GM12865 (cell line): ENCODE results near the gene CHCHD6.

Experiments
- DNase-seq: peaks from one replicate; pipeline ENCODE4 v3.0.0; 2010; ENCODE audit warnings: low read depth
- H3K4me3 ChIP-seq: 2 replicates; pipeline ENCODE4 v1.5.1; 2011; ENCODE audit warnings: mild to moderate bottlenecking, low read depth, low read length, control low read depth
- TF ChIP-seq, protein P1 (sequence below): IDR thresholded peaks from 2 replicates; pipeline ENCODE4 v1.5.1; 2011; ENCODE audit warnings: low read length, control low read depth, low read depth, inconsistent platforms; ENCODE audit not compliant: insufficient read depth; ENCODE audit errors: missing control alignments

Gene CHCHD6

DNA sequence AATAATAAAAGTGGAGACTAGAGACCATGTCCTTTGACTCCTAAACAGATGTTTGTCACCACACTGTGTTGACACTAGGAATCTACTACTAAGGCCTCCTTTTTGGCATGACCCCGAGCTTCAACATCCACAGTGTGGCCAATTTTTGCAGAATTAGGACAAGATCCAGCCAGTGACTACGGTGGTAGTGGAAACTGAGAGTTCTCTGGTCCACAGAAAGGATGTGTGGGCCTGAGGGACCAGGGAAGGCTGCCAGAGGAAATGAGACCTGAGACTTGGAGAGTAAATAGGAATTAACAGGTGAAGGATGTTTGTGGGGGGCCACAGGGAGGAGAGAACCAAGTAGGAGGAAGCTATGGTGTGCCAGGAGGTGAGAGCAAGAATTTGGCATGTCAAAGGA, 122.7 kb downstream of the CHCHD6 start:
- H3K4me3 ChIP-seq: no peak overlapping the region
- TF ChIP-seq, protein P1, sequence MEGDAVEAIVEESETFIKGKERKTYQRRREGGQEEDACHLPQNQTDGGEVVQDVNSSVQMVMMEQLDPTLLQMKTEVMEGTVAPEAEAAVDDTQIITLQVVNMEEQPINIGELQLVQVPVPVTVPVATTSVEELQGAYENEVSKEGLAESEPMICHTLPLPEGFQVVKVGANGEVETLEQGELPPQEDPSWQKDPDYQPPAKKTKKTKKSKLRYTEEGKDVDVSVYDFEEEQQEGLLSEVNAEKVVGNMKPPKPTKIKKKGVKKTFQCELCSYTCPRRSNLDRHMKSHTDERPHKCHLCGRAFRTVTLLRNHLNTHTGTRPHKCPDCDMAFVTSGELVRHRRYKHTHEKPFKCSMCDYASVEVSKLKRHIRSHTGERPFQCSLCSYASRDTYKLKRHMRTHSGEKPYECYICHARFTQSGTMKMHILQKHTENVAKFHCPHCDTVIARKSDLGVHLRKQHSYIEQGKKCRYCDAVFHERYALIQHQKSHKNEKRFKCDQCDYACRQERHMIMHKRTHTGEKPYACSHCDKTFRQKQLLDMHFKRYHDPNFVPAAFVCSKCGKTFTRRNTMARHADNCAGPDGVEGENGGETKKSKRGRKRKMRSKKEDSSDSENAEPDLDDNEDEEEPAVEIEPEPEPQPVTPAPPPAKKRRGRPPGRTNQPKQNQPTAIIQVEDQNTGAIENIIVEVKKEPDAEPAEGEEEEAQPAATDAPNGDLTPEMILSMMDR: no peak

DNA sequence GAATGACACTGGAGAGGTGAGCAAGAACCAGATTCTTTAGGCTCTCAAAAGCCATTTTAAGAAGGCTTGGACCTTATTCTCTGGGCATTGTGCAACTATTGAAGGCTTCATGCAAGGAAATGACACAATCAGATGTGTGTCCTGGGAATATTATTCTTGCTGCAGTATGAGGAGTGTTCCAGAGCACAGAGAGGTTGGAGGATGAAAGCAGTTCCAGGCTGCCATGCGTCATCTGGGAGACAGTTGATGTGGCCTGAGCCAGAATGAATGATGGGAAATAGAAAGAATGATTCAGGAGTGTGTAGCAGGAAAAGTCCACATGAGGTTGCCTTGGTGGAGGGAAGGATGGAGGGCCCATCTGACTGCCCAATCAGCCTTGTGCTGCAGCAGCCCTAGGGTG, 123.1 kb downstream of the CHCHD6 start:
- TF ChIP-seq, protein P1: no peak
- no peak for DNase-seq
- no peak overlapping the region for H3K4me3 ChIP-seq

More for the DNA sequence above, 122.7 kb downstream of the CHCHD6 start:
- no peak for DNase-seq

DNA sequence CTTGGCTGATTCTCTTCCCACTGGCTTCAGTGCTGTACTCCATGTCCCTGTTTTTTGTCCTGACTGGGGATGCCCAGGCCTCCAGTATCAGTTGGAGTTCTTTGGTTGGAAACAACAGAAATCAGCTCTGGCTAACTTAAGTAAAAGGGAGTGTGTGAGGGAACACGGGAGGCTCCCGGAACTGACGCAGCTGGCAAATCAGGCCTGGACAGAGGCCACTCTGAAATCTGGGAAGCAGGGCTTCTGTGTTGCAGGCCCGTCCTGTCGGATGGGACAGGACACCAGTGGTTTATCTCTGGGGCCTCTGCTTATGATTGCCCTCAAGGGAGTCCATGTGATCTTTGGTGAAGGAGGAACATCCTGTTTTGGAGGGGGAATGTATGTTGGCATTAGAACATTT, 124.3 kb downstream of the CHCHD6 start:
- TF ChIP-seq, protein P1: no peak
- no peak for DNase-seq
- no peak overlapping the region for H3K4me3 ChIP-seq

DNA sequence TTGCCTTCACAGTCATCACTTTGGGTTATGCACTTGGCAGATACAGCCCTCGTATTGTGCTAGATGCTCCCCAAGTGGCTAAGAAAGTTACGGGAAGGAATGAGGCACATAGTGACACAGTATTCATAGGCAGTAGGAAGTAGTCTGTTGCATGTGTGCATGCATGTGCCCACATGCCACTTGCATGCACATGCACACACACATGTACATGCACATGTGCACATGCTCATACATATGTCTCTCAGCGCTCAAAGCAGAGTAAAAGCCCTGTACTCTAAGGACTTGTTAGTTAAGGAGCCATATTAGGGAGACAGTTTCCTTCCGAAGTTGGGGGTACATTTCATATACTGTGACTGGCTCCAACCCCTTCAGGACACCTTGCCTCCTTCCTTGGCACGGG, 128.9 kb downstream of the CHCHD6 start:
- TF ChIP-seq, protein P1: no peak
- H3K4me3 ChIP-seq: no peak overlapping the region
- DNase-seq: no peak

DNA sequence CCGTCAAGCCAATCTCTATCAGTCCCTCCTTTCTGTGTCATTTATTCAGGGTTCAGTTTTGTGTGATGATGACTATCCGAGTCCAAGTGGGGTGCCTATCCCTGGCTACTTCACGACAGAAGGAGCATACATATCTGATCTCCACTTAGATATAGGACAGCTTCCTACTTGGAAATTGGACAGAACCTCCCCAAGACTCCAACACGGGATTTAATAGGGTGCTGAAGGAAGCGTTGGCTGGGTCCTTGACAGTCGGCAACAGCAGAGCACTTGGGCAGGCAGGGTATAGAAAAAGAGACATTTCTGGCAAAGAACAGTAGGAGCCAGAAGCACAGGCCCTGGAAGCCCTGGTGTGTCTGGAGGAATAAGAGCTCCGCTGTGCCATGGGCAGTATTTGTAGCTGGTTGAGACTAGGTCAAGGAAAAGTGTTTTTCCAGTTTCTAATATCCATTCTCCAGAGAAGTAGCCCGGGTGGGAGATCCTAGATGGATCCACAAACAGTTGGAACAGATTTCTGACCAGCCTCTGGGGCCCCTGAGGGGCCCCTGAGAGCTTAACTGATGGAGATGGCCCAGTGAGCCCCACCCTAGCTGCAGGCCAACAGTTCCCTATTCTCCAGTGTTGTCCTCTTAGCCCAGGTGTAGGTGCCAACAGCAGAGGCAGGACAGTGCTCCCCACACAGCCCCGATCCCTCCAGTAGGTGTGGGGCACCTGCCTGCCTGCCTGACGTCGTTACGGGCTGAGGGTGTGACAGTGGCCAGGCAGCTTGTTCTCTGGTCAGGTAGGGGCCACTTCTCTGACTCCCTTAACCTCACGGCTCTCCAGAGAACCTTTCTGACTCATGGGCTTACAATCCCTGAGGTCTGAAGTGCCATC, 130.8 kb downstream of the CHCHD6 start:
- DNase-seq: no peak
- TF ChIP-seq, protein P1: no peak
- H3K4me3 ChIP-seq: no peak overlapping the region

DNA sequence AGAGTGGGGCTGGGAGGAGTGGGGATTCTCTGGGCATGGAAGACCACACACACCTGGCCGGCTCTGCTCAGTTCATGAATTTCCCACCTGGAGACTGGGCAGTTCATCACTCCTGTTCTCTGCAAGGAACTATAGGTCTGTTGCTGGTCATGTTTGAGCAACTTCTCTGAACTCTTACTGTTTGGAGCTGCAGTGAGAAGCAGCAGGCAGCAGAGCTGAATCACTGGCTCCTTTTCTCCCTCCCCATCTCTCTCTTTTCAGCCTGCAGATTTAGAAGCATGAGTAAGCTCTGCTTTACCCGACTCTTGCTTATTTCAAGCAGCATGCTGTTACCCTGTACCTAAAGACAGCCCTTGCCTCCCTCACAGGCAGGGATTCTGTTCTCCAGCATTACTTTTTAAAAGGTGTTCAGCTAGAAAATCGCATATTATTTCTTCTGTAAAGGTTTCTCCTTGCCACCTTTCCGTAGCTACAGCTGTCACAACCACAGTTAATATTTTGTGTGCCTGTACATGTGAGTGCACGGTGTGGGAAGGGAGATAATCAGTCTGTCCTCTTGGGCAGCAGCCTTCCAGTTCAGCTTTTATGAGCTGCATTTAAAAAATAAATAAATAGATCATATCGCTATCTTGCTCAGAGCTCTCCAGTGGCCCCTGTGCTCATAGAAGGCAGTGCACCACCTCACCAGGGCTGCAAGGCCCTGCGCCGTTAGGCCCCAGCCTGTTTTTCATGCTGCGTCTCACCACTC, 131.6 kb downstream of the CHCHD6 start:
- no peak for DNase-seq
- TF ChIP-seq, protein P1: no peak
- no peak overlapping the region for H3K4me3 ChIP-seq
